ENCODE data around the gene ANKRD53. TPM values are rescaled to one million over a fixed set of nuclear protein-coding genes. Genes with fewer than 3 reads are reported as not detected.
A peak's percentile ranks its signal among the peaks of the same experiment; 100 is the strongest.

Gene ANKRD53
- total RNA-seq, 2 donors from 2014 or later, result 0.78 to 1.7 TPM

DNA sequence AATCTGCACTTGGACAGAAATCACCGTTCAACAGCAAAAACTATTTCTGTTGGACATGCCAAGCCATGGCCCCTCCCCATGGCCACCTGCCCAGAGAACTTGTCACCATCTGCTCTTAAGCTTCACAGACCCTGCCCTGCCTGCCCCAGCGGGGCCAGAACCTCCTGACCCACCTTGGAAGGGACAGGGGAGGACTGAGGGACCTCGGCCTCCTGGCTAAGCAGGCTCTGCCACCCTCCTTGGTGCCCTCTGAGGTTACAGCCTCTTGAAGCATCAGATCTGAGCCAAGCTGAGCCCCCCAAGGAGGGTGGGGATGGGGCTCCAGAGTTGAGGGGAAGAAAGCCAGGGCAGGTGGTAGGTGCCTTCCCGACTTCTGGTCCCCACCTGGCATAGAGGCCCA, 9.7 kb downstream of the ANKRD53 start:
- peak; percentile 58 for DNase-seq (ENCODE audit: low spot score)
- no peaks in the 10 kb centered on the region for H3K27me3 ChIP-seq

DNA sequence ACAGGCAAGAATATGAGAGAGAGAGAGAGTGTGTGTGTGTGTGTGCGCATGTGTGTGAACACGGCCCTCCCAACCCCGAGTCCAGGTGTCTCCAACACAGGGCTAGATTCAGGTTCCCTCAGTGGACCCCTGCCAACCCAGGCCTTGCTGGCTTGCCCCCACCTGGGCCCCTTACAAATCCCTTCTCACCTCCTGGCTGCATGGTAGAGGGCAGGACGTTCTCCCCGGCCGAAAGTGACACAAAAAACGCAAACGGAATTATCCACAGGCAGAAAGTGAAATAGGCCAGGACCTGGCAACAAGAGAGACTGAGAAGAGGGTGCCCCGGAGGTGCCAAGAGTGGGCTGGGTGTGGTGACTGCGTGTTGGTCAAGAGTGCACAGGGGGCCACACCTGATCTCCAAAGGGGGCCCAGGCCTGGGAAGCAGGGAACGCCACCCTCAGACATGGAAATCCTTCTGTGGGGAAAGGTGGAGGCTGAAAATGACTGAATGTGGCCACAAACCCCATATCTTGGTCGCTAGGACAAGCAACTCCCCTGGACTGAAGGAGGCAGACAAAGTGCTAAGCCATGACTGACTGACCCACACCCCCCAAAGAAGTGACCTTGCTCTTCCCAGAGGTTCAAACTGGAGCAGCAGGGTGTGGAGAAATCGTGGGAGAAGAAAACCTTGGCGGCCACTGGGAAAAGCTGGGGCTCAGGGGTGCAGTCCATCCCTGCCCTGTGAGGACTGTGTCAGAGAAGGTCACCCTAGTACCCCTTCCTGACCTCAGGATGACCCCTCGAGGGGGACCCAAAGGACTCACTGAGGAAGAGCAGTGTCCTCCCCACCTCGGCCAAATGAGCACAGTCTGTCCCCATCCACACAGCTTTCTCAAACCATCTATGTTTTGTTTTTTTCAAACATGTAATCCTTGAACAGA, 10.6 kb downstream of the ANKRD53 start:
- no peak overlapping the region for H3K4me3 ChIP-seq
- peaks cover 54% of the 10 kb centered on the region for H3K36me3 ChIP-seq
- H3K27me3 ChIP-seq, result no peaks in the 10 kb centered on the region
- TF ChIP-seq, protein P1, sequence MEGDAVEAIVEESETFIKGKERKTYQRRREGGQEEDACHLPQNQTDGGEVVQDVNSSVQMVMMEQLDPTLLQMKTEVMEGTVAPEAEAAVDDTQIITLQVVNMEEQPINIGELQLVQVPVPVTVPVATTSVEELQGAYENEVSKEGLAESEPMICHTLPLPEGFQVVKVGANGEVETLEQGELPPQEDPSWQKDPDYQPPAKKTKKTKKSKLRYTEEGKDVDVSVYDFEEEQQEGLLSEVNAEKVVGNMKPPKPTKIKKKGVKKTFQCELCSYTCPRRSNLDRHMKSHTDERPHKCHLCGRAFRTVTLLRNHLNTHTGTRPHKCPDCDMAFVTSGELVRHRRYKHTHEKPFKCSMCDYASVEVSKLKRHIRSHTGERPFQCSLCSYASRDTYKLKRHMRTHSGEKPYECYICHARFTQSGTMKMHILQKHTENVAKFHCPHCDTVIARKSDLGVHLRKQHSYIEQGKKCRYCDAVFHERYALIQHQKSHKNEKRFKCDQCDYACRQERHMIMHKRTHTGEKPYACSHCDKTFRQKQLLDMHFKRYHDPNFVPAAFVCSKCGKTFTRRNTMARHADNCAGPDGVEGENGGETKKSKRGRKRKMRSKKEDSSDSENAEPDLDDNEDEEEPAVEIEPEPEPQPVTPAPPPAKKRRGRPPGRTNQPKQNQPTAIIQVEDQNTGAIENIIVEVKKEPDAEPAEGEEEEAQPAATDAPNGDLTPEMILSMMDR (IDR thresholded peaks at IDR 0.05), result no peak
- peak; percentile 52 for DNase-seq (ENCODE audit: low spot score)
- H3K9me3 ChIP-seq, result no peaks in the 10 kb centered on the region
- H3K27ac ChIP-seq, result no peak overlapping the region
- peaks cover 0 to 29% of the 10 kb centered on the region in 2 donors for H3K4me1 ChIP-seq

More for the DNA sequence above, 9.7 kb downstream of the ANKRD53 start:
- Histone ChIP-seq H3K4me3 (no peak overlapping the region), H3K9me3 (no peaks in the 10 kb centered on the region), H3K27ac (peak overlapping the region in 1 of 2 donors; percentile 6), H3K36me3 (peaks cover 54% of the 10 kb centered on the region), H3K4me1 (peaks cover 0 to 21% of the 10 kb centered on the region in 2 donors)
- TF ChIP-seq, protein P1 (IDR thresholded peaks at IDR 0.05), result no peak

DNA sequence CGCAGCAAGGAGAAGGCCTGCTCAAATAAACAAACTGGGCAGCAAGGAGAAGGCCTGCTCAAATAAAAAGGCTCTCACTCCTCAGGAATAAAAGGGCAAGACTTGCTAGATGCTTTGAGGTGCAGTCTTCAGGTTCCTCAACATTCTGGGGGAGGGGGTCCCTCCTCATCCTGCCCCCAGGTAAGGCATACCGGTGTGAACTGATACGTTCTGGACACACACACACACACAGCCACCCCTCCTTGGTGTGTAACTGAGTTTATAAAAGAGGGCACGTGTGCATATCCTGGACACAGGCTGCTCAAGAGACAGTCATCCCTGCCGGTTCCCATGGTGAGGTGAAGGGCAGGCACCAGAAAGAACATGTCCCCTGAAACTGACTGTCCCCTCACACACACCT, 11.8 kb downstream of the ANKRD53 start:
- H3K27ac ChIP-seq, result no peak overlapping the region
- H3K27me3 ChIP-seq, result no peaks in the 10 kb centered on the region
- DNase-seq (ENCODE audit: low spot score), result peak; percentile 28
- TF ChIP-seq, protein P1 (IDR thresholded peaks at IDR 0.05), result no peak
- peaks cover 54% of the 10 kb centered on the region for H3K36me3 ChIP-seq
- peaks cover 0 to 27% of the 10 kb centered on the region in 2 donors for H3K4me1 ChIP-seq
- H3K9me3 ChIP-seq, result no peaks in the 10 kb centered on the region
- no peak overlapping the region for H3K4me3 ChIP-seq

DNA sequence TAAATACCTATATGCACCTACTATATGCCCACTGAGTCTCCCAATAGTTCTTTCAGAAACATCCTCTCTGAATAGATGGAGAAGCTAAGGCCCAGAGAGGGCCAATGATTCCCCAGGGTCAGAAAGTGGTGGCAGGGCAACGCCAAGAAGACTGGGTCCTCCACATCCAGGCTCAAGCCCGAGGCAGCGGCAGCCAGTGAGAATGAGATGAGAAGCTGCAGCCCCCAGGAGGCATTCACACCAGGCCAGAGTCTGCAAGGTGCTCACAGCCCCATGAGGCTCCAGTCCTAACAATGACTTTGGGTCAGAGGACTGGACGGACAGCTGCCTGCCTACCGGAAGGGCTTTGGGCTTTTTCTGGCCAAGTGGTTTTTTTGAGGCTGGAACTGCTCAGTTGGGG, 12.7 kb downstream of the ANKRD53 start:
- H3K4me1 ChIP-seq, result peaks cover 0 to 34% of the 10 kb centered on the region in 2 donors

DNA sequence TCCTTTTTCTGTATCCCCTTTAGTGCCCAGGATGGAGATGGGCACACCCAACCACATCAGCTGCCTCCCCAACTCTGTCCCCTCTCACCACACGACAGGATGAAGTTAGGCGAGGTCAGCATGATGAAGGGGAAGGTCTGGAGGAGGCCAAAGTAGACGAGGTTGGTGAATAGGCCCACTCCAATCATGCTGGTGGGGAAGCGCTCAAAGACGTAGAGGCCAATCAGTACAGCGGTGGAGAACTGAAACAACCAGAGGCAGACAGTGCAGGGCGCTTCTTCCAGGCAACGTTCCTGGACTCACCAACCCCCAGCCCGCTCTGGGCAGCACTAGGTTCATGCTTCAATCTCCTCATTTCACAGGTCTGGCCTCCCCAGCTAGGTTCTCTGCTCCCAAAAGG, 13.3 kb downstream of the ANKRD53 start:
- no peaks in the 10 kb centered on the region for H3K9me3 ChIP-seq

More for the DNA sequence above, 12.7 kb downstream of the ANKRD53 start:
- Histone ChIP-seq H3K36me3 (peaks cover 54% of the 10 kb centered on the region), H3K27me3 (no peaks in the 10 kb centered on the region), H3K9me3 (no peaks in the 10 kb centered on the region), H3K27ac (no peak overlapping the region), H3K4me3 (no peak overlapping the region)
- DNase-seq (ENCODE audit: low spot score), result peak; percentile 42
- TF ChIP-seq, protein P1 (IDR thresholded peaks at IDR 0.05), result no peak

More for the DNA sequence above, 13.3 kb downstream of the ANKRD53 start:
- no peak for DNase-seq (ENCODE audit: low spot score)
- Histone ChIP-seq H3K36me3 (peaks cover 50% of the 10 kb centered on the region), H3K4me1 (peaks cover 0 to 34% of the 10 kb centered on the region in 2 donors), H3K27ac (no peak overlapping the region), H3K27me3 (no peaks in the 10 kb centered on the region), H3K4me3 (no peak overlapping the region)
- TF ChIP-seq, protein P1 (IDR thresholded peaks at IDR 0.05), result no peak
